ENCODE data around the gene MAG. TPM values are rescaled to one million over a fixed set of nuclear protein-coding genes. Genes with fewer than 3 reads are reported as not detected.
A peak's percentile ranks its signal among the peaks of the same experiment; 100 is the strongest.

The MAG gene
- total and polyA plus RNA-seq, 9 of the 15 experiments (the other 6 are each of a cell fraction or from before 2014, with no cell fraction given) = 0.11 to 10.0 (median 1.6) TPM

GRCh38 chr19:35346193-35347052 lies 54.5 kb downstream of the MAG start (continued):
- TF ChIP-seq NFIC (IDR thresholded peaks at IDR 0.05) (peak; percentile 91), ZBTB8A (IDR thresholded peaks at IDR 0.05; ENCODE audit: partially characterized antibody) (no peak), PHF8 (IDR thresholded peaks at IDR 0.05; ENCODE audit: borderline replicate concordance, low read length) (no peak), COPS2 (conservative IDR thresholded peaks at IDR 0.05) (no peak), RCOR1 (IDR thresholded peaks at IDR 0.05; ENCODE audit: borderline replicate concordance in 1 of 2, low read depth in 2 of 2, low read length in 2 of 2) (no peak), GABPB2 (CRISPR knock-in tag; conservative IDR thresholded peaks at IDR 0.05) (no peak), PRMT5 (CRISPR knock-in tag; IDR thresholded peaks at IDR 0.05) (no peak), ZNF668 (CRISPR knock-in tag; IDR thresholded peaks at IDR 0.05) (no peak), ZNF217 (CRISPR knock-in tag; IDR thresholded peaks at IDR 0.05) (no peak), PHB (CRISPR knock-in tag; IDR thresholded peaks at IDR 0.05) (no peak), SP2 (IDR thresholded peaks at IDR 0.05; ENCODE audit: extremely low read depth, low read depth, low read length, poor library complexity, severe bottlenecking) (no peak), JUNB (CRISPR knock-in tag; conservative IDR thresholded peaks at IDR 0.05) (no peak)
- TF ChIP-seq, protein P1, sequence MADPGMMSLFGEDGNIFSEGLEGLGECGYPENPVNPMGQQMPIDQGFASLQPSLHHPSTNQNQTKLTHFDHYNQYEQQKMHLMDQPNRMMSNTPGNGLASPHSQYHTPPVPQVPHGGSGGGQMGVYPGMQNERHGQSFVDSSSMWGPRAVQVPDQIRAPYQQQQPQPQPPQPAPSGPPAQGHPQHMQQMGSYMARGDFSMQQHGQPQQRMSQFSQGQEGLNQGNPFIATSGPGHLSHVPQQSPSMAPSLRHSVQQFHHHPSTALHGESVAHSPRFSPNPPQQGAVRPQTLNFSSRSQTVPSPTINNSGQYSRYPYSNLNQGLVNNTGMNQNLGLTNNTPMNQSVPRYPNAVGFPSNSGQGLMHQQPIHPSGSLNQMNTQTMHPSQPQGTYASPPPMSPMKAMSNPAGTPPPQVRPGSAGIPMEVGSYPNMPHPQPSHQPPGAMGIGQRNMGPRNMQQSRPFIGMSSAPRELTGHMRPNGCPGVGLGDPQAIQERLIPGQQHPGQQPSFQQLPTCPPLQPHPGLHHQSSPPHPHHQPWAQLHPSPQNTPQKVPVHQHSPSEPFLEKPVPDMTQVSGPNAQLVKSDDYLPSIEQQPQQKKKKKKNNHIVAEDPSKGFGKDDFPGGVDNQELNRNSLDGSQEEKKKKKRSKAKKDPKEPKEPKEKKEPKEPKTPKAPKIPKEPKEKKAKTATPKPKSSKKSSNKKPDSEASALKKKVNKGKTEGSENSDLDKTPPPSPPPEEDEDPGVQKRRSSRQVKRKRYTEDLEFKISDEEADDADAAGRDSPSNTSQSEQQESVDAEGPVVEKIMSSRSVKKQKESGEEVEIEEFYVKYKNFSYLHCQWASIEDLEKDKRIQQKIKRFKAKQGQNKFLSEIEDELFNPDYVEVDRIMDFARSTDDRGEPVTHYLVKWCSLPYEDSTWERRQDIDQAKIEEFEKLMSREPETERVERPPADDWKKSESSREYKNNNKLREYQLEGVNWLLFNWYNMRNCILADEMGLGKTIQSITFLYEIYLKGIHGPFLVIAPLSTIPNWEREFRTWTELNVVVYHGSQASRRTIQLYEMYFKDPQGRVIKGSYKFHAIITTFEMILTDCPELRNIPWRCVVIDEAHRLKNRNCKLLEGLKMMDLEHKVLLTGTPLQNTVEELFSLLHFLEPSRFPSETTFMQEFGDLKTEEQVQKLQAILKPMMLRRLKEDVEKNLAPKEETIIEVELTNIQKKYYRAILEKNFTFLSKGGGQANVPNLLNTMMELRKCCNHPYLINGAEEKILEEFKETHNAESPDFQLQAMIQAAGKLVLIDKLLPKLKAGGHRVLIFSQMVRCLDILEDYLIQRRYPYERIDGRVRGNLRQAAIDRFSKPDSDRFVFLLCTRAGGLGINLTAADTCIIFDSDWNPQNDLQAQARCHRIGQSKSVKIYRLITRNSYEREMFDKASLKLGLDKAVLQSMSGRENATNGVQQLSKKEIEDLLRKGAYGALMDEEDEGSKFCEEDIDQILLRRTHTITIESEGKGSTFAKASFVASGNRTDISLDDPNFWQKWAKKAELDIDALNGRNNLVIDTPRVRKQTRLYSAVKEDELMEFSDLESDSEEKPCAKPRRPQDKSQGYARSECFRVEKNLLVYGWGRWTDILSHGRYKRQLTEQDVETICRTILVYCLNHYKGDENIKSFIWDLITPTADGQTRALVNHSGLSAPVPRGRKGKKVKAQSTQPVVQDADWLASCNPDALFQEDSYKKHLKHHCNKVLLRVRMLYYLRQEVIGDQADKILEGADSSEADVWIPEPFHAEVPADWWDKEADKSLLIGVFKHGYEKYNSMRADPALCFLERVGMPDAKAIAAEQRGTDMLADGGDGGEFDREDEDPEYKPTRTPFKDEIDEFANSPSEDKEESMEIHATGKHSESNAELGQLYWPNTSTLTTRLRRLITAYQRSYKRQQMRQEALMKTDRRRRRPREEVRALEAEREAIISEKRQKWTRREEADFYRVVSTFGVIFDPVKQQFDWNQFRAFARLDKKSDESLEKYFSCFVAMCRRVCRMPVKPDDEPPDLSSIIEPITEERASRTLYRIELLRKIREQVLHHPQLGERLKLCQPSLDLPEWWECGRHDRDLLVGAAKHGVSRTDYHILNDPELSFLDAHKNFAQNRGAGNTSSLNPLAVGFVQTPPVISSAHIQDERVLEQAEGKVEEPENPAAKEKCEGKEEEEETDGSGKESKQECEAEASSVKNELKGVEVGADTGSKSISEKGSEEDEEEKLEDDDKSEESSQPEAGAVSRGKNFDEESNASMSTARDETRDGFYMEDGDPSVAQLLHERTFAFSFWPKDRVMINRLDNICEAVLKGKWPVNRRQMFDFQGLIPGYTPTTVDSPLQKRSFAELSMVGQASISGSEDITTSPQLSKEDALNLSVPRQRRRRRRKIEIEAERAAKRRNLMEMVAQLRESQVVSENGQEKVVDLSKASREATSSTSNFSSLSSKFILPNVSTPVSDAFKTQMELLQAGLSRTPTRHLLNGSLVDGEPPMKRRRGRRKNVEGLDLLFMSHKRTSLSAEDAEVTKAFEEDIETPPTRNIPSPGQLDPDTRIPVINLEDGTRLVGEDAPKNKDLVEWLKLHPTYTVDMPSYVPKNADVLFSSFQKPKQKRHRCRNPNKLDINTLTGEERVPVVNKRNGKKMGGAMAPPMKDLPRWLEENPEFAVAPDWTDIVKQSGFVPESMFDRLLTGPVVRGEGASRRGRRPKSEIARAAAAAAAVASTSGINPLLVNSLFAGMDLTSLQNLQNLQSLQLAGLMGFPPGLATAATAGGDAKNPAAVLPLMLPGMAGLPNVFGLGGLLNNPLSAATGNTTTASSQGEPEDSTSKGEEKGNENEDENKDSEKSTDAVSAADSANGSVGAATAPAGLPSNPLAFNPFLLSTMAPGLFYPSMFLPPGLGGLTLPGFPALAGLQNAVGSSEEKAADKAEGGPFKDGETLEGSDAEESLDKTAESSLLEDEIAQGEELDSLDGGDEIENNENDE (IDR thresholded peaks at IDR 0.05; ENCODE audit: low read depth, low read length) = no peak
- TF ChIP-seq, protein P2, sequence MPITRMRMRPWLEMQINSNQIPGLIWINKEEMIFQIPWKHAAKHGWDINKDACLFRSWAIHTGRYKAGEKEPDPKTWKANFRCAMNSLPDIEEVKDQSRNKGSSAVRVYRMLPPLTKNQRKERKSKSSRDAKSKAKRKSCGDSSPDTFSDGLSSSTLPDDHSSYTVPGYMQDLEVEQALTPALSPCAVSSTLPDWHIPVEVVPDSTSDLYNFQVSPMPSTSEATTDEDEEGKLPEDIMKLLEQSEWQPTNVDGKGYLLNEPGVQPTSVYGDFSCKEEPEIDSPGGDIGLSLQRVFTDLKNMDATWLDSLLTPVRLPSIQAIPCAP (CRISPR knock-in tag; IDR thresholded peaks at IDR 0.05; ENCODE audit: borderline replicate concordance) = no peak
- TF ChIP-seq, protein P3, sequence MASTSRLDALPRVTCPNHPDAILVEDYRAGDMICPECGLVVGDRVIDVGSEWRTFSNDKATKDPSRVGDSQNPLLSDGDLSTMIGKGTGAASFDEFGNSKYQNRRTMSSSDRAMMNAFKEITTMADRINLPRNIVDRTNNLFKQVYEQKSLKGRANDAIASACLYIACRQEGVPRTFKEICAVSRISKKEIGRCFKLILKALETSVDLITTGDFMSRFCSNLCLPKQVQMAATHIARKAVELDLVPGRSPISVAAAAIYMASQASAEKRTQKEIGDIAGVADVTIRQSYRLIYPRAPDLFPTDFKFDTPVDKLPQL (IDR thresholded peaks at IDR 0.05; ENCODE audit: extremely low read depth, insufficient read length) = no peak

Data from K562 (cell line).